ENCODE data around the gene GLOD4. TPM values are rescaled to one million over a fixed set of nuclear protein-coding genes. Genes with fewer than 3 reads are reported as not detected.

Gene GLOD4
- total and polyA plus RNA-seq, 2 of the 4 experiments (the other 2 are of a cell fraction): 26.3 to 36.7 TPM

GRCh38 chr17:788551-788950, 6.5 kb upstream of the GLOD4 start:
- DNase-seq: no peak
- Histone ChIP-seq H3K4me3 (ENCODE audit: insufficient read depth, low read depth, low read length) (no peak overlapping the region), H2AFZ (replicated peaks; ENCODE audit: low read length, poor library complexity) (peak overlapping the region; percentile 64), H3K27ac (ENCODE audit: insufficient read depth, low read length) (no peak overlapping the region), H4K8ac (ENCODE audit: low read depth in 2 of 2, low read length in 2 of 2) (0 out of 4 replicates have a peak overlapping the region, but pooled peaks of 1 of the 2 experiments have one; percentile 19), H3K36me3 (ENCODE audit: control insufficient read depth, insufficient read depth, low read length) (peaks cover 30% of the 10 kb centered on the region), H4K20me1 (ENCODE audit: insufficient read depth, low read length) (peaks cover 19% of the 10 kb centered on the region), H2BK5ac (ENCODE audit: low read depth, low read length, poor library complexity, severe bottlenecking) (no peak overlapping the region), H3K4me2 (ENCODE audit: low read depth, low read length) (no peak overlapping the region), H3K18ac (ENCODE audit: low read depth, low read length) (no peak overlapping the region), H2AK5ac (ENCODE audit: low read depth, low read length) (no peak overlapping the region), H2AK9ac (replicated peaks; ENCODE audit: low read depth, low read length, poor library complexity) (no peak overlapping the region), H3K14ac (replicated peaks; ENCODE audit: low read depth, low read length) (no peak overlapping the region), H3K9me3 (ENCODE audit: control insufficient read depth, insufficient read depth, low read length) (no peaks in the 10 kb centered on the region), H2BK20ac (ENCODE audit: low read depth, low read length) (no peak overlapping the region), H3K9me1 (ENCODE audit: insufficient read depth, low read length) (peaks cover 7% of the 10 kb centered on the region; the same call in 1 of the 2 replicates), H3K4me1 (ENCODE audit: control insufficient read depth, insufficient read depth, low read length) (peaks cover 5% of the 10 kb centered on the region; the same call in 1 of the 2 replicates), H3K9ac (ENCODE audit: low read depth, low read length) (no peak overlapping the region), H3K56ac (ENCODE audit: extremely low read depth, insufficient read depth, low read length) (no peak overlapping the region), H4K5ac (ENCODE audit: low read depth, low read length) (no peak overlapping the region), H3K27me3 (ENCODE audit: control insufficient read depth, insufficient read depth, low read length) (no peaks in the 10 kb centered on the region), H4K91ac (ENCODE audit: insufficient read depth, low read depth, low read length) (no peak overlapping the region), H2BK120ac (ENCODE audit: low read depth, low read length) (no peak overlapping the region), H3K23ac (ENCODE audit: low read depth, low read length) (no peak overlapping the region), H3K79me1 (ENCODE audit: low read depth in 1 of 2, low read length in 2 of 2) (peaks cover 25 to 53% of the 10 kb centered on the region in 2 experiments), H3K4ac (ENCODE audit: low read depth, low read length) (no peak overlapping the region), H2BK15ac (ENCODE audit: low read depth, low read length) (no peak overlapping the region)
- in situ Hi-C loops (cut with MboI; ENCODE audit: low sequenced_read_pairs) (loop anchor here (5.0 kb wide), 1 partner anchor 194 kb away; no protein-coding TSS in a partner anchor), dilution Hi-C loops (cut with HindIII; ENCODE audit: low sequenced_read_pairs, unreplicated experiment) (loop anchor here (25.0 kb wide), 1 partner anchor 199 kb away; the partner anchor contains the start of genes NXN and TIMM22), intact Hi-C loops (cut with micrococcal nuclease) (no loop called here)
- no TSS peak for BruUV-seq (replicated peaks)
- ChIA-PET POLR2A (ENCODE audit: unreplicated experiment) (no interaction called here), CTCF (interaction anchor here (0.6 to 1.1 kb wide), 2 partner anchors 33 to 173 kb away, joined by 3 read pairs; no protein-coding TSS in a partner anchor)
- ATAC-seq (ENCODE audit: low read depth): no peak
- no peak for TF ChIP-seq RFX5 (IDR thresholded peaks at IDR 0.05; ENCODE audit: low read depth, low read length)
- TF ChIP-seq RCOR1 (IDR thresholded peaks at IDR 0.05; ENCODE audit: insufficient replicate concordance, low read length): no peak
- no peak for TF ChIP-seq FOS (IDR thresholded peaks at IDR 0.05; ENCODE audit: low read depth, low read length)
- no peak for TF ChIP-seq RAD21 (IDR thresholded peaks at IDR 0.05; ENCODE audit: low read length)
- TF ChIP-seq NFE2L2 (IDR thresholded peaks at IDR 0.05; ENCODE audit: low read depth, low read length): no peak
- TF ChIP-seq CEBPB (IDR thresholded peaks at IDR 0.05; ENCODE audit: low read depth, low read length): no peak
- no peak for TF ChIP-seq CHD1 (IDR thresholded peaks at IDR 0.05; ENCODE audit: low read depth, low read length)
- no peak for TF ChIP-seq ELK1 (IDR thresholded peaks at IDR 0.05; ENCODE audit: borderline replicate concordance, low read depth, low read length)
- no peak for TF ChIP-seq CTCF (conservative IDR thresholded peaks at IDR 0.05; ENCODE audit: low read depth, low read length)
- TF ChIP-seq POLR2A (IDR thresholded peaks at IDR 0.05; ENCODE audit: low read depth, low read length): no peak
- no peak for TF ChIP-seq USF2 (IDR thresholded peaks at IDR 0.05; ENCODE audit: low read depth, low read length)
- TF ChIP-seq MAZ (IDR thresholded peaks at IDR 0.05; ENCODE audit: borderline replicate concordance, low read depth, low read length): no peak
- TF ChIP-seq MAFK (IDR thresholded peaks at IDR 0.05; ENCODE audit: low read depth, low read length): no peak
- no peak for TF ChIP-seq MXI1 (IDR thresholded peaks at IDR 0.05; ENCODE audit: borderline replicate concordance, low read depth, low read length)
- no peak for TF ChIP-seq SMC3 (IDR thresholded peaks at IDR 0.05; ENCODE audit: low read depth, low read length)
- TF ChIP-seq BHLHE40 (IDR thresholded peaks at IDR 0.05; ENCODE audit: low read depth, low read length): no peak
- WGBS, 2 experiments (ENCODE audit: extremely low coverage in 2 of 2, insufficient read length in 1 of 2): 100% methylated on average over 3 of the region's 4 CpGs; no CpG with 5 or more reads in 1 of the 2 experiments

Data from IMR-90 (cell line).